Myocyte (in vitro differentiated cells): ENCODE results near the gene SELENOW. TPM values are rescaled to one million over a fixed set of nuclear protein-coding genes. Genes with fewer than 3 reads are reported as not detected.
"Not testable (repeated sequence)": the region's sequence is repeated elsewhere in the genome, so short reads cannot be mapped to it uniquely, and the experiment has no call there.

Experiments used
- DNase-seq: peaks from one replicate; pipeline ENCODE4 v3.0.0-alpha.2; 2012; ENCODE audit warnings: low read depth
- polyA plus RNA-seq: library from polyadenylated mRNA; unstranded; fragments of >200 nt; gene quantifications from one replicate; pipeline ENCODE4 v1.2.1, GENCODE V29; 2012; ENCODE audit warnings: missing spikeins
- total RNA-seq: library from RNA; depleted of rRNA; stranded (reverse); fragments of >200 nt; gene quantifications from 2 replicates; pipeline ENCODE4 v1.2.3, GENCODE V29; 2014

Gene SELENOW
- 2,157 and 3,026 TPM in 2 replicates for total RNA-seq
- 740 TPM for polyA plus RNA-seq

DNA sequence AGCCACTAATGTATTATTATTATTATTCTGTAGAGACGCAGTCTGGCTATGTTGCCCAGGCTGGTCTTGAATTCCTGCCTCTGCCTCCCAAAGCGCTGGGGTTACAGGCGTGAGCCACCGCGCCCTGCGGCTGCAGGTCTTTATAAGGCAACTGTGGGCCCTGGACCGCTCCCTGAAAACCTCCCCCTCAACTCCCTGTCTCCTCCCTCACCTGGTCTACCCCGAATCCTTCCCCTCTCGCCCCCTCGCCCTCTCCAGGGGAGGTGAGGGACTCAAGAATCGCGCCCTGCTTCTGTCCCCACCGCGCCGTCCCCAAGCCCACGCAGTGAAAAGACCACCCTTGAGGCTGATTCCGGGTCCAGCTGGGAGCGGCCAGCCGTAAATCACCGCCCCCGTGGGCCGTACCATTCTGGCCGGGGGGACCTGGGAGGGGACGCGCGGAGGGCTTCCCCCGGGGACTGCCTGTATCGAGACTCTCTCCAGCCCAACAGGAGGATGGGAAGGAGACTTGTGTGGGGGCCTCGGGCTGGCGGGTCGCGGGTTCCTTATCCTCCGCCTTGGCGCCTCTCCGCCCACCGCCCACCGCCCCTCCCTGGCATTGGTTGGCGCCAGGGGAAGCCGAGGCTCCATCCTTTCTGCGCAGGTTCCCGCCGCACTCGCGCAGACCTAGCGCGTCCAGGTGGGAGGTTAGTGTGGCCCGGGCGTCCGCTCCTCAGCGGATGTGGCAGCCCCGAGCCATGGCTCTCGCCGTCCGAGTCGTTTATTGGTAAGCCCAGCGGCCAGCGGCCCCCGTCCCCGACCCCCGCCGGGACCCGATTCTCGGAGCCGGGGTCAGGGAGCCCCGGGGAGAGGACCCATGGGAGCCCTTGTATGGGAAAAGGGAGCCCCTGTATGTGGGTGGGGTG is at the start of gene SELENOW:
TSS of gene SELENOW (plus strand) at position 655 of the 905 bp plus-strand sequence. CDS start at position 738, 83 bp downstream.
- DNase-seq = peak; percentile 88

DNA sequence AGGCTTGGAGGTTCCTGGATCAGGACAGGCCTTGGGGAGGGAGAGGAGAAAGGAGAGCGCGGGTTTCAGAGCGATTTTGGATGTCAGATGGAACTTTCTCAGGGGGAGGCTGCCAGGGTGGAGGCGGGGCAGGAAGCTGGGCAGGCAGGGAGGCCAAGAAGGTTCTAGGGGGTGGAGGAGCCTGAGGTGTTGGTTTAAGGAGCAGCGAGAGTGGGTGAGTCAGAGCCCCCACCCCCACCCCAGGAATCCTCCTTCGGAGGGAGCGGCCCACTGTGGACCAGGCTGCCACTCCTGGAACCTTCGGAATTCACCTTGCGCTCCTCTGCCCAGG is 49.1 kb upstream of the SELENOW start:
- peak; percentile 82 for DNase-seq

DNA sequence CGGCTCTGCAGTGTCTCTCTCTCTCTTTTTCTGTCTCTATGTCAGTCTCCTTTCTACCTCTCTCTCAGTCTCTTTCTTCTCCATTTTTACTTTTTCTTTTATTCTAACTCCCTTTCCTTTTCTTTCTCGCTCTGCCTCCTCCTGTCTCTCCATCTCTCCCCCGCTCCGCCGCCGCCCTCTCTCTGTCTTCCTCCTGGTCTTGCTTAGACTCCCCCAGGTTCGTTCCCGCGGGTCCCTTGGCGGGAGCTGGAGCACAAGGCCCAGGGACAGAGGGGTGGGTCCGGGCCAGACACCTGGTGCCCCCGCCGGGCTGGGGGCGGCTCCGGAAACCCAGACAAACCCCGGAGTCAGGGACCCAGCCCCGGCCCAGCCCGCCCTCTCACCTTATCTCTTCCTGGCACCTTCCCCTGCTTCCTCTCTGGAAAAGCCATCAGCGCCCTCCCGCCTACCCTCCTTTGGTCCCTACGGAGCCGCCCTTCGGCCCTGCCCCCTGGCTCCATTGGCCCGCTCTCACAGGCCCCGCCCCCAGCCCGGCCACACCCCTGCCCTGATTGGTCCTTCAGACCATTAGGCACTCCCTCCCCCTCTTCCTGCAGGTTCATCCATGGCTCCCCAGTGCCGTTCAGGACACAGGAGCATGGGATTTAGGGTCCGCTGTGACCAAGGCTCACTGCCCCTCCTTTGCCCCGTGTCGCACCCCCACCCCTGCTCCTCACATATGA is 48.5 kb upstream of the SELENOW start:
- no peak for DNase-seq

DNA sequence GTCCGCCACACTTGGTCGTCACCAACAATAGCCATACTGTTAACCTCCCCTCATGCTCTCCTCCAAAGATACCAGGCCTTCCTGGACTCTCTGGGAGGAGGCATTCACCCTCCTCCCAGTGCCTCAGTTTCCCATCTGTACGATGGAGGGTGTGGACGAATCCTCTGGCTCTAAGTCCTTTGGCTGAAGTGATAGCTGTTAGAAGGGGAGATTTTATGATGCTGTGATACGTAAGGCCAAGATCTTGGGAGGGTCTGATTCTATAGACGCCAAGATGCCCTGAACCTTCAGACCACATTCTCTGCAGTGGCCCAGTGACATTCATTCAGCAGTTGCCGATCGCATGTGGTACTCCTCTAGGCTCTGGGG is 48.0 kb upstream of the SELENOW start:
- DNase-seq = no peak

DNA sequence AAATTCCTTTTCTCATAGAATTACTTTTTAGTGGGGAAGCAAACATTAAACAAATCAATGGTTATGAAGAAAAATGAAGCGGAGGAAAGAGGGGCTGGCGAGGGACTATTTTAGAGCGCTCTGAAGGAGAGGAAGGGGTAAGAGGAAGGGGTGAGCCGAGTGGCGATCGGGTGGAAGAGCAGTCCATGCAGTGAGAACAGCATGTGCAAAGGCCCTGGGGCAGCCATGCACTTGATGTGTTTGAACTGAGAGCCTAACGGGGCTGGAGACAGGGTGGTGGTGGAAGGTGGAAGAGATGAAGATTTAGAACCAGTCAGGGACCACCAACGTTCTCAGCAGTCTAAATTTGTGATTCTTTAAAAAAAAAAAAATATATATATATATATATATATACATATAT is 47.6 kb upstream of the SELENOW start:
- DNase-seq = no peak

DNA sequence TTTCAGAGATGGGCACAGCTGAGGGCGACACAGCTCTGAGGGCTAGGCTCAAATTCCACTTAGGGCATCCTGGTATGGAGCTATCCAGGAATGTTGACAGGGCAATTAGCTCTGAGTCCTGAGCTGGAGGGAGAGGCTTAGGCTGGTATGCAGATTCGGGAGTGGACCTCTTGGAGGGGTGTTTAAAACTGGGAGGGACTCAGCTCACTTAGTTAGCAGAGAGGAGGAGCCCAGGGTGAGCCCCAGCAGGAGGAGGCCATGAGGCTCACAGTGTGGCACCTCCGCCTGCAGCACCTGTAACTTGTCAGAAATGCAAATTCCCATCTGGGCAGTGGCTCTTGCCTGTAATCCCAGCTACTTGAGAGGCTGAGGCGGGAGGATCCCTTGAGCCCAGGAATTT is 43.4 kb upstream of the SELENOW start:
- peak; percentile 34 for DNase-seq

DNA sequence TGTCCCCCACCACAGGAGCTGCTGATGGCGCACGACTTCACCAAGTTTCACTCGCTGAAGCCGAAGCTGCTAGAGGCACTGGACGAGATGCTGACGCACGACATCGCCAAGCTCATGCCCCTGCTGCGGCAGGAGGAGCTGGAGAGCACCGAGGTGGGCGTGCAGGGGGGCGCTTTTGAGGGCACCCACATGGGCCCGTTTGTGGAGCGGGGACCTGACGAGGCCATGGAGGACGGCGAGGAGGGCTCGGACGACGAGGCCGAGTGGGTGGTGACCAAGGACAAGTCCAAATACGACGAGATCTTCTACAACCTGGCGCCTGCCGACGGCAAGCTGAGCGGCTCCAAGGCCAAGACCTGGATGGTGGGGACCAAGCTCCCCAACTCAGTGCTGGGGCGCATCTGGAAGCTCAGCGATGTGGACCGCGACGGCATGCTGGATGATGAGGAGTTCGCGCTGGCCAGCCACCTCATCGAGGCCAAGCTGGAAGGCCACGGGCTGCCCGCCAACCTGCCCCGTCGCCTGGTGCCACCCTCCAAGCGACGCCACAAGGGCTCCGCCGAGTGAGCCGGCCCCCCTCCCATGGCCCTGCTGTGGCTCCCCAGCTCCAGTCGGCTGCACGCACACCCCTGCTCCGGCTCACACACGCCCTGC is 37.5 kb upstream of the SELENOW start:
- DNase-seq = no peak

DNA sequence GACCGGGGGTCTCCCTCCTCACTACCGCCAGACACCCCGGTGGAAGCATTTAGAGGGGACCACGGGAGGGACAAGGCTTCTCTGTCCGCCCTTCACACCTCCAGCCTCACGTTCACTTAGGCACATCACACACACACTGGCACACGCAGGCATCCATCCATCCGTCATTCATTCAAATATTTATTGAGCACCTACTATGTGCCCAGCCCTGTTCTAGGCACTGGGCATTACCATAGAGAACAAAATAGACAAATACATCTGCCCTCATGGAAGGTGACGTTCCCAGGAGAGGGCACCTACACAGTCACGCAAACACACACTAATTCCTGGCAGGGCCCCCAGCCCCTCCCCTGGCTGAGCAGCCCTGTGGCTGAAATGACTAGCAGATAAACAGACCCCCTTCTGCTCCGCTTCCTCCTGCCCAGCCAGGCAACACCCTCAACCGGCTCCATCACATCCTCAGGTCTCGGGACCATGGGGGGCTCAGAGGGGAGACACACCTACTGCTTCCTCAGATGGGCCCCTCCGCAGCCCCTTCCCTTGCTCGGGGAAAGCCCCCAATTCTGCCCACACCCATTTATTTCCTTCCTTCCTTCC is 36.9 kb upstream of the SELENOW start:
- no peak for DNase-seq

DNA sequence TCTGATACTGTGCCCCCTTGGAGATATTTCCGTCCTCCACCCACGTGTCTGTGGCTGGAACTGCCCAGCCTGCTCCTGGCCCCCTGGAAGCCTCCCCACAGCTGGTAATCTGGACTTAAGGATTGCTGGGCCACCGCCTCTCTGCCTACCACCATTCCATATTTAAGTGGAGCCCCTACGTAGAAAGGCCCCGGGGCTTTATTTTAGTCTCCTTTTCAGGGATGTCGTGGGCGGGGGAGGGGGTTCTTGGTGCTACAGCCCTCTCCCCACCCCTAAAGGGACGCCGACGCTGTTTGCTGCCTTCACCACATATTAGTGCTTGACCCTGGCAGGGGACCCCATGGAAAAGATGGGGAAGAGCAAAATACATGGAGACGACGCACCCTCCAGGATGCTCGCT is 35.9 kb upstream of the SELENOW start:
- DNase-seq = peak; percentile 74

DNA sequence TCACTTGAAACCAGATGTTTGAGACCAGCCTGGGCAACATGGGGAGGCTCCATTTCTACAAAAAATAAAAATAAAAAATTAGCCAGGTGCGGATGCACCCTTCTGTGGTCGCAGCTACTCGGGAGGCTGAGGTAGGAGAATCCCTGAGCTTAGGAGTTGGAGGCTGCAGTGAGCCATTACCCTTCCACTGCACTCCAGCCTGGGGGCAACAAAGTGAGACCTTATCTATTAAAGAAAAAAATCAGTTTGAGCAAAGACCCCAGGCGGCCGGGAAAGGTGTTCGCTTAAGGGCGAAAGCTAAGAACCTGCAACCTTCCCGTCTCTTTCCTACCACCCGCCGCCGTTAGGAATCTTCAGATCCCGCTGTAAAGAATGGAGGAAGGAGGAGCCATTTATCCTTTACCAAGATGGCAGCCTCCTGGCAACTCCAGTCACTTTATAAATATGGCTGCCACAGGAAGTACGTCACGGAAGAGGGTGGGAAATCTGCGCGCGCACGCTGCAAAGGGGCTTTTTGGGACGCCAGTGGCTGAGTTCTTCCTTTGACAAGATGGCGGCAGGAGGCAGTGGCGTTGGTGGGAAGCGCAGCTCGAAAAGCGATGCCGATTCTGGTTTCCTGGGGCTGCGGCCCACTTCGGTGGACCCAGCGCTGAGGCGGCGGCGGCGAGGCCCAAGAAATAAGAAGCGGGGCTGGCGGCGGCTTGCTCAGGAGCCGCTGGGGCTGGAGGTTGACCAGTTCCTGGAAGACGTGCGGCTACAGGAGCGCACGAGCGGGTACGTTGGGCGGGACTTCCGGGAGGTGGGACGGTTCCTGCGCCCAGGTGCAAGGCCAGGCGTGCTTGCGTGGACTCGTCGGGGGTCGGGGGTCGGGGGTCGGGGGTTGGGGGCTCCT is 33.2 kb upstream of the SELENOW start, which contains the start of gene NOP53:
TSS of gene NOP53 (plus strand) at position 537 of the 892 bp plus-strand sequence. CDS start at position 551, 14 bp downstream.
- DNase-seq = peak; percentile 98

DNA sequence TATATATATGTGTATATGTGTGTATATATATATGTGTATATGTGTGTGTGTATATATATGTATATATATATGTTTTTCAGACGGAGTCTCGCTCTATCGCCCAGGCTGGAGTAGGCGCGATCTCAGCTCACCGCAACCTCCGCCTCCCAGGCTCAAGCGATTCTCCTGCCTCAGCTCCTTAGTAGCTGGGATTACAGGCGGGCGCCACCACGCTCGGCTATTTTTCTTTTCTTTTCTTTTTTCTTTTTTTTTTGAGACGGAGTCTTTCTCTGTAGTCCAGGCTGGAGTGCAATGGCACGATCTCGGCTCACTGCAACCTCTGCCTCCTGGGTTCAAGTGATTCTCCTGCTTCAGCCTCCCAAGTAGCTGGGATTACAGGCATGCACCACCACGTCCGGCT is 32.4 kb upstream of the SELENOW start:
- DNase-seq = not testable (repeated sequence)

DNA sequence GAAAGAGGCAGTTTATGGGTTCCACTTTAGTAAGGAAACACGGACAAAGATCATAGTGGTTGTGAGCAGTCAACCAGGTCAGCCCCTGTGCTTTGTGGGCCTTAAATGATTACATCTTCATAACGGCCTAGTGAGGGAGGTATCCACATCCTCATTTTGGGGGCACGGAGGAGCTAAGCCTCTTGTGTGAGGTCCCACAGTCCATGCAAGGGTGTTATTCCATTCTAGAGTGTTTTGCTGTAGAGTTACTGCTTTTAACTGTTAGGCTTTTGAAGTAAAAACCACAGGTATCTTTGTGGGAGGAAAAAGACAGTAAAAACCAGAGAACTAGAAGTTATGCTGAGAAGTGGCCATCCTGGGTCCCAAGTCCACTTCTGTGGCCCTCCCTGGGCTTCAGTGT is 29.2 kb upstream of the SELENOW start:
- DNase-seq = no peak

DNA sequence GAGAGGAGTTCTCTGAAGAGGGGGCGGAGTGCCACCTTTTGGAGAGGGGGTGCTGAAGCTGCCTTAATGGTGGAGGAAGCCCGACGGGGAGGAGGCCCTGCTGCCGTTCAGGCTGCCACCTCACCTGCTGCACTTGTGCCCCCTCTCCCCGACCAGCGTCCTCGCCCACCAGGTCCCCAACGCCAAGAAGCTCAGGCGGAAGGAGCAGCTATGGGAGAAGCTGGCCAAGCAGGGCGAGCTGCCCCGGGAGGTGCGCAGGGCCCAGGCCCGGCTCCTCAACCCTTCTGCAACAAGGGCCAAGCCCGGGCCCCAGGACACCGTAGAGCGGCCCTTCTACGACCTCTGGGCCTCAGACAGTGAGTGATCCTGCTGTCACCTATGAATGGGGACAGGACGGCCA is 27.8 kb upstream of the SELENOW start:
- DNase-seq = no peak

DNA sequence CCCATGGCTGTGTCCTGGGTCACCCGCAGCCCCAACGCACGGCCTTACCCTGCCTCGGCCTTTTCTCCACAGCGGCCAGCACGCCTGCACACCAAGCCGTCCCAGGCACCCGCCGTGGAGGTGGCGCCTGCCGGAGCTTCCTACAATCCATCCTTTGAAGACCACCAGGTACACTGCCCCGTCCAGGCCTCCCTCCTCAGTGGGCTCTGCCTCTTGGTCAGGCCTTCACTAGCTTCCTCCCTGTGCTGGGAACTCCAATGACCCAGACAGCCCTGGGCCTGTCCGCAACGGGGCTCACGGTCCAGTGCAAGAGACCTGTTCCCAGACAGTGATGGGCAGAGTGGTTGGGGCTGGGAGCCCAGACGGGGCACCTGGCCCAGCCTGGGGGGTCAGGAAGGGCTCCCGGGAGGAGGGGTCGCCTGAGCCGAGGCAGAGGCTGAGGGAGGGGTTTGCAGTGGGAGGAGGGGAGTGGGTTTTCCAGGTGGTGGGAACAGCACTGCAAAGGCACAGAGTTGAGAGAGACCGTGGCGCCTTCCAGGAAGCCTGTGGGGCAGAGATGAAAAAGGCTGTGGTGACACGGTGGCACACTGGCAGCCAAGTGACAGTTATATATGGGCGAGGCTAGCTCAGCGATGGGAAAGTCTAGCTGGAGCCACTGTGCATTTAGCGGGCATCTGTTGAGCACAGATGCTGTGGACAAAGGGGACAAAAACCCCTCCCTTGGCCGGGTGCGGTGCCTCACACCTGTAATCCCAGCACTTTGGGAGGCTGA is 25.9 kb upstream of the SELENOW start:
- no peak for DNase-seq

DNA sequence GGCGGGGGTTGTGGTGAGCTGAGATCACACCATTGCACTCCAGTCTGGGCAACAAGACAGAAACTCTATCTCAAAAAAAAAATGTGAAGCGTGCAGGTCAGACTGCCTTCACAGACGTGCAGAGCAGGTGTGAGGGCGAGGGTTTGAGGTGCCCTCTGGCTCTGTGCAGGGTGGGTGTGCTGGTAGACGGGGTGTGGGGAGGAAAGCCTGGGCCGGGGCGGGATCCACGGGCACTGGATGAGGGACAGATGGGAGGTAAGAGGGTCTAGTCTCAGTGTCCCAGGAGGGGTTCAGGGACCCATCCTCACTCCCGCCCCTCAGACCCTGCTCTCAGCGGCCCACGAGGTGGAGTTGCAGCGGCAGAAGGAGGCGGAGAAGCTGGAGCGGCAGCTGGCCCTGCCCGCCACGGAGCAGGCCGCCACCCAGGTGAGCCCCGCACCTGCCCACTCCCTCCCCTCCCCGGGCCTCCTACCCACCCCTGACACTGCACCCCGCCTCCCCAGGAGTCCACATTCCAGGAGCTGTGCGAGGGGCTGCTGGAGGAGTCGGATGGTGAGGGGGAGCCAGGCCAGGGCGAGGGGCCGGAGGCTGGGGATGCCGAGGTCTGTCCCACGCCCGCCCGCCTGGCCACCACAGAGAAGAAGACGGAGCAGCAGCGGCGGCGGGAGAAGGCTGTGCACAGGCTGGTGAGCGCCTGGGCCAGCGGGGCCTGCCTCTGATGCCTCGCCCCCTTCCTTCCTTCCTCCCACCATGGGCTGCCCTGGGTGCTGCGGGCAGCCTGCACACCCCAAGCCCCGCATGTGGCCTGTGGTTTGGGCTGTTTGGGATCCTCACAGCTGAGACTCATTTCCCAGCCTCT is 24.1 kb upstream of the SELENOW start:
- no peak for DNase-seq

DNA sequence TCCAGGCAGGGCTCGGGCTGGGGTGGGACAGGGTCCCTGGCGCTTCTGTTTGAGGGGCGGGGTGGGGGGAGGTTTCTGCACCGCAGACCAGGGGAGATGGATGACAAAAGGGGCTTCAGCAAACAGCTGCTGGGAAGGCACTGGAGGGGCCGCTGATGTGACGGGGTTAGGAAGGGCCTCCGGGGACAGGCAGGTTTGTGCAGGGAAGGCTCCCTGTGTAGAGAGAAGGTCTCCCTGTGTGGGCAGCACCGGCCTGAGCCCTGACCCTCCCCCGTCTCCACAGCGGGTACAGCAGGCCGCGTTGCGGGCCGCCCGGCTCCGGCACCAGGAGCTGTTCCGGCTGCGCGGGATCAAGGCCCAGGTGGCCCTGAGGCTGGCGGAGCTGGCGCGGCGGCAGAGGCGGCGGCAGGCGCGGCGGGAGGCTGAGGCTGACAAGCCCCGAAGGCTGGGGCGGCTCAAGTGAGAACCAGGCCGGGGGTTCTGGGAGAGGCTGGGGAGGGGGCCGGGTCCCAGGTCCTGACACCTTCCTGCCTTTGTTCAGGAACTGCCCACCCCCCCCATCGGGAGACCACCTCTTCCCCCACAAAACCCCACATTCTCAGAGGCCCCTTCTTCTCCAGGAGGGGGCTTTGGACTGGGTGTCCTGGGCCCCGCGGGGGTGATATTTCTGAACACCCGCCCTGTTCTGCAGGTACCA is 23.3 kb upstream of the SELENOW start:
- DNase-seq = no peak

DNA sequence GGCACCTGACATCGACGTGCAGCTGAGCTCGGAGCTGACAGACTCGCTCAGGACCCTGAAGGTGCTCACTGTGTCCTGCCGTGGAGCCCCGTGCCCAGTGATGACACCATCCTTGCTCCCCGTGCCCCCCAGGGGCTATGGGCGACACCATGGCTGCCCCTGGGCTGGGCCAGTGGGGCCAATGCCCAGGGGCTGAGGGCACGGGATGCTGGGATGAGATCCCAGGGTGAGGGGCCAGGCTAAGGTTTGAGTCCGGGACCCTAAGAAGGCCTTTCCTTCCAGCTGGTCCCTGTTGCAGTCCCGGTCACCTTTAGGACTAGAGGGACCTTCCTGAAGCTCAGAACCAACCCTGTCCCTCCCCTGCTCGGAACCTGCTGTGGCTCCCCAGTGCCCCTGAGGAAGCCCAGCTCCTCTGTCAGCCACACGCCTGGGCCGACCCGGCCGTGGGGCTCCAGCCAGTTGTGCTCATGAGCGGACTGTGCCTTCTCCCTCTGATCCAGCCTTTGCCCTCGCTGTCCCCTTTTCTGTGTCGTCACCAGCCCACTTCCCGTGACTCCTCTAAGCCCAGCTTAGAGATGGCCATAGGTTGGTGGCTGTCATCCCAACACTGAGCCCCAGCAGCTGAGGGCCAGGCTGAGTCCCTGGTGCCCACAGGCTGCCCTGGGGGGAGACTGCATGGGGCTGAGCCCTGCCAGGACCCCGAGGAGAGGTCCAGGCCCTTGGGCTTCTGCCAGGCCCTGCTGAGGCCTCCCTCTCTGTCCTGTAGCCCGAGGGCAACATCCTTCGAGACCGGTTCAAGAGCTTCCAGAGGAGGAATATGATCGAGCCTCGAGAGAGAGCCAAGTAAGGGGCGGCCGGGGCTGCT is 22.5 kb upstream of the SELENOW start:
- no peak for DNase-seq
